ENCODE results near the gene LRCH4.

Gene LRCH4

GRCh38 chr7:100576384-100576993, 9.4 kb downstream of the LRCH4 start:
- Histone ChIP-seq H3K79me2 (ENCODE audit: control insufficient read depth, insufficient read depth, low read length) (no peaks in the 10 kb centered on the region), H3K79me1 (ENCODE audit: low read length) (peaks cover 2% of the 10 kb centered on the region), H3K4me2 (ENCODE audit: low read length) (no peak overlapping the region), H3K9ac (ENCODE audit: low read length) (no peak overlapping the region), H3K18ac (ENCODE audit: low read length) (no peak overlapping the region), H3K56ac (ENCODE audit: low read length) (no peak overlapping the region), H3K27me3 (ENCODE audit: insufficient read depth, low read length, poor library complexity) (no peaks in the 10 kb centered on the region), H4K8ac (ENCODE audit: low read depth, low read length) (no peak overlapping the region), H3K27ac (ENCODE audit: low read depth, low read length) (no peak overlapping the region), H3K4me3 (ENCODE audit: low read length) (no peak overlapping the region), H2BK120ac (ENCODE audit: low read depth, low read length) (no peak overlapping the region), H3K23ac (ENCODE audit: low read length) (no peak overlapping the region), H3K36me3 (ENCODE audit: control insufficient read depth, insufficient read depth, low read length) (peaks cover 6% of the 10 kb centered on the region), H4K5ac (ENCODE audit: low read length) (no peak overlapping the region), H3K4ac (ENCODE audit: low read depth, low read length) (no peak overlapping the region), H2BK5ac (ENCODE audit: low read length) (no peak overlapping the region), H3K4me1 (ENCODE audit: control insufficient read depth, low read depth, low read length) (peaks cover 4% of the 10 kb centered on the region), H2AK5ac (ENCODE audit: low read length) (no peak overlapping the region), H2BK15ac (replicated peaks; ENCODE audit: low read depth) (no peak overlapping the region)
- DNase-seq: no peak
- WGBS (ENCODE audit: extremely low coverage, insufficient coverage, low lambda C conversion rate): no CpG with 5 or more reads among the region's 13 CpGs

DNA sequence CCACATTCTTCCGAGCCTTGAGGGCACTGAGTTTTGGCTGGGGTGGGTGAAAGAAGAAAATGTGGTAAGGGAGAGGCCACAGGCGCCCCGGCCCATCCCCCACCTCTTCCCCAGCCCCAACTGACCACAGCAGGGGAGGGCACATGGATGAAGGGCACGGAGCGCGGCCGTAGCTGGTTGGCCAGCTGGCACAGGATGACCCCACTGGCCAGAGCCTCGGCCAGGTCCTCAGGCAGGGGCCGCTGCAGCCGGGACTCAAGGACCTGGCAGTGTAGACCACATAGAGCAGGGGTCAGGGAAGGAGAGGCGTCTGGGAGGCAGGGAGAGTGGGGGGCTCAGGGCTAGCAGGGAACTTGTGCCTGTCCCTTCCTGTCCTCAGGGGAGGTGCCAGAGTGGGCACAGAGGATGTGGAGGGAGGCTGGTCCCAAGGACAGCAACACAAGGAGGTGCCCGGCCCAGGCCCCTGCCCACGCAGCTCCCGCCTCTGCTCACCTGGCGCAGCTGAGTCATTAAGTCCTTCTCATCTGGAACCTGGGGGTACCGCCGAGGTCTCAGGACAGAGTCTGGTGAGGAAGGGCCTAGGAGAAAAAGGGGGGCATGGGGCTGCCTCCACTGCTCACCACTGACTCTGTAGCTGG, 10.1 kb downstream of the LRCH4 start:
- H3K4me3 ChIP-seq (ENCODE audit: low read length): no peak overlapping the region
- H2BK15ac ChIP-seq (replicated peaks; ENCODE audit: low read depth): no peak overlapping the region
- no peak for DNase-seq
- no peaks in the 10 kb centered on the region for H3K27me3 ChIP-seq (ENCODE audit: insufficient read depth, low read length, poor library complexity)
- H3K79me2 ChIP-seq (ENCODE audit: control insufficient read depth, insufficient read depth, low read length): no peaks in the 10 kb centered on the region
- no peak overlapping the region for H3K23ac ChIP-seq (ENCODE audit: low read length)
- peaks cover 3% of the 10 kb centered on the region for H3K36me3 ChIP-seq (ENCODE audit: control insufficient read depth, insufficient read depth, low read length)
- no peak overlapping the region for H3K56ac ChIP-seq (ENCODE audit: low read length)
- no peak overlapping the region for H3K9ac ChIP-seq (ENCODE audit: low read length)
- no peak overlapping the region for H4K5ac ChIP-seq (ENCODE audit: low read length)
- no peak overlapping the region for H3K27ac ChIP-seq (ENCODE audit: low read depth, low read length)
- no peak overlapping the region for H2BK5ac ChIP-seq (ENCODE audit: low read length)
- H2BK120ac ChIP-seq (ENCODE audit: low read depth, low read length): no peak overlapping the region
- no peak overlapping the region for H3K4me2 ChIP-seq (ENCODE audit: low read length)
- no peak overlapping the region for H4K8ac ChIP-seq (ENCODE audit: low read depth, low read length)
- peaks cover 2% of the 10 kb centered on the region for H3K79me1 ChIP-seq (ENCODE audit: low read length)
- H3K4ac ChIP-seq (ENCODE audit: low read depth, low read length): no peak overlapping the region
- no peak overlapping the region for H2AK5ac ChIP-seq (ENCODE audit: low read length)
- H3K4me1 ChIP-seq (ENCODE audit: control insufficient read depth, low read depth, low read length): peaks cover 9% of the 10 kb centered on the region
- WGBS (ENCODE audit: extremely low coverage, insufficient coverage, low lambda C conversion rate): no CpG with 5 or more reads among the region's 17 CpGs
- no peak overlapping the region for H3K18ac ChIP-seq (ENCODE audit: low read length)

DNA sequence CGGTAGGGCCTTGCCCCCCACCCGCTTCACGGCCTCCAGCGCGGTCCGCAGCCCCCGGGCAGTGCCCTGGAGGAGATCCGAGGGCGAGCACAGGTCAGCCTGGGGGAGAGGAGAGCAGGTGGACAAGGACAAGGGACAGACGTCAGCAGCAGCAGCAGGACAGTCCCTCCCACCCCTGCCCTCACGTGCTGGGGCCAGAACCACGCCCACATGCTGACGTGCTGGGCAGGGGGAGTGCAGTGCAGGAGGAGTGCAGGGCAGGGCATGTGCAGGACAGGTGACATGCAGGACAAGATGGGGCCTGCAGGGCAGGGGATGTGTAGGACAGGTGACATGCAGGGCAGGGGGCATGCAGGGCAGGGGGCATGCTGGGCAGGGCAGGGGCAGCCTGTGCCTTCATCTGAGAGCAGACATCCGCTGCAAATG, 10.7 kb downstream of the LRCH4 start:
- Histone ChIP-seq H3K79me1 (ENCODE audit: low read length) (no peaks in the 10 kb centered on the region), H3K4me2 (ENCODE audit: low read length) (no peak overlapping the region), H3K27me3 (ENCODE audit: insufficient read depth, low read length, poor library complexity) (no peaks in the 10 kb centered on the region), H2AK5ac (ENCODE audit: low read length) (no peak overlapping the region), H2BK5ac (ENCODE audit: low read length) (no peak overlapping the region), H4K8ac (ENCODE audit: low read depth, low read length) (no peak overlapping the region), H3K4me3 (ENCODE audit: low read length) (no peak overlapping the region), H3K4me1 (ENCODE audit: control insufficient read depth, low read depth, low read length) (peaks cover 10% of the 10 kb centered on the region), H3K56ac (ENCODE audit: low read length) (no peak overlapping the region), H3K36me3 (ENCODE audit: control insufficient read depth, insufficient read depth, low read length) (no peaks in the 10 kb centered on the region), H3K27ac (ENCODE audit: low read depth, low read length) (no peak overlapping the region), H3K4ac (ENCODE audit: low read depth, low read length) (no peak overlapping the region), H3K9ac (ENCODE audit: low read length) (no peak overlapping the region), H3K79me2 (ENCODE audit: control insufficient read depth, insufficient read depth, low read length) (no peaks in the 10 kb centered on the region), H4K5ac (ENCODE audit: low read length) (no peak overlapping the region), H3K23ac (ENCODE audit: low read length) (no peak overlapping the region), H3K18ac (ENCODE audit: low read length) (no peak overlapping the region), H2BK15ac (replicated peaks; ENCODE audit: low read depth) (no peak overlapping the region), H2BK120ac (ENCODE audit: low read depth, low read length) (no peak overlapping the region)
- DNase-seq: no peak
- WGBS (ENCODE audit: extremely low coverage, insufficient coverage, low lambda C conversion rate): no CpG with 5 or more reads among the region's 14 CpGs

GRCh38 chr7:100574362-100575205, 11.3 kb downstream of the LRCH4 start:
- peaks cover 10% of the 10 kb centered on the region for H3K4me1 ChIP-seq (ENCODE audit: control insufficient read depth, low read depth, low read length)
- no peak overlapping the region for H3K4ac ChIP-seq (ENCODE audit: low read depth, low read length)
- no peak overlapping the region for H2BK120ac ChIP-seq (ENCODE audit: low read depth, low read length)
- H2BK5ac ChIP-seq (ENCODE audit: low read length): no peak overlapping the region
- no peaks in the 10 kb centered on the region for H3K36me3 ChIP-seq (ENCODE audit: control insufficient read depth, insufficient read depth, low read length)
- no peak overlapping the region for H3K23ac ChIP-seq (ENCODE audit: low read length)
- no peak overlapping the region for H3K56ac ChIP-seq (ENCODE audit: low read length)
- no peak for DNase-seq
- no peak overlapping the region for H3K18ac ChIP-seq (ENCODE audit: low read length)
- H4K5ac ChIP-seq (ENCODE audit: low read length): no peak overlapping the region
- no peaks in the 10 kb centered on the region for H3K27me3 ChIP-seq (ENCODE audit: insufficient read depth, low read length, poor library complexity)
- H3K27ac ChIP-seq (ENCODE audit: low read depth, low read length): no peak overlapping the region
- no peak overlapping the region for H3K4me2 ChIP-seq (ENCODE audit: low read length)
- H3K79me1 ChIP-seq (ENCODE audit: low read length): no peaks in the 10 kb centered on the region
- no peak overlapping the region for H3K4me3 ChIP-seq (ENCODE audit: low read length)
- no CpG with 5 or more reads among the region's 44 CpGs for WGBS (ENCODE audit: extremely low coverage, insufficient coverage, low lambda C conversion rate)
- H2BK15ac ChIP-seq (replicated peaks; ENCODE audit: low read depth): no peak overlapping the region
- no peaks in the 10 kb centered on the region for H3K79me2 ChIP-seq (ENCODE audit: control insufficient read depth, insufficient read depth, low read length)
- no peak overlapping the region for H4K8ac ChIP-seq (ENCODE audit: low read depth, low read length)
- no peak overlapping the region for H2AK5ac ChIP-seq (ENCODE audit: low read length)
- no peak overlapping the region for H3K9ac ChIP-seq (ENCODE audit: low read length)

GRCh38 chr7:100573691-100574361, 12.1 kb downstream of the LRCH4 start, which contains the start of gene SAP25:
TSS of gene SAP25 (minus strand) at chr7:100573900. CDS start at chr7:100573742, 158 bp downstream.
- no peak within 1 kb of the TSS for H4K5ac ChIP-seq (ENCODE audit: low read length)
- H3K36me3 ChIP-seq (ENCODE audit: control insufficient read depth, insufficient read depth, low read length): no peaks in the 10 kb centered on the region
- H3K18ac ChIP-seq (ENCODE audit: low read length): no peak within 1 kb of the TSS
- H3K4me1 ChIP-seq (ENCODE audit: control insufficient read depth, low read depth, low read length): peaks cover 10% of the 10 kb centered on the region
- no peaks in the 10 kb centered on the region for H3K79me2 ChIP-seq (ENCODE audit: control insufficient read depth, insufficient read depth, low read length)
- H3K56ac ChIP-seq (ENCODE audit: low read length): no peak within 1 kb of the TSS
- WGBS (ENCODE audit: extremely low coverage, insufficient coverage, low lambda C conversion rate): no CpG with 5 or more reads among the region's 70 CpGs
- no peak within 1 kb of the TSS for H2AK5ac ChIP-seq (ENCODE audit: low read length)
- H2BK15ac ChIP-seq (replicated peaks; ENCODE audit: low read depth): no peak within 1 kb of the TSS
- H4K8ac ChIP-seq (ENCODE audit: low read depth, low read length): no peak within 1 kb of the TSS
- H3K4ac ChIP-seq (ENCODE audit: low read depth, low read length): no peak within 1 kb of the TSS
- no peak within 1 kb of the TSS for H3K4me2 ChIP-seq (ENCODE audit: low read length)
- no peaks in the 10 kb centered on the region for H3K79me1 ChIP-seq (ENCODE audit: low read length)
- H2BK120ac ChIP-seq (ENCODE audit: low read depth, low read length): no peak within 1 kb of the TSS
- H3K23ac ChIP-seq (ENCODE audit: low read length): no peak within 1 kb of the TSS
- H3K9ac ChIP-seq (ENCODE audit: low read length): no peak within 1 kb of the TSS
- no peak within 1 kb of the TSS for H3K4me3 ChIP-seq (ENCODE audit: low read length)
- no peak within 1 kb of the TSS for H3K27ac ChIP-seq (ENCODE audit: low read depth, low read length)
- no peak for DNase-seq
- no peaks in the 10 kb centered on the region for H3K27me3 ChIP-seq (ENCODE audit: insufficient read depth, low read length, poor library complexity)
- H2BK5ac ChIP-seq (ENCODE audit: low read length): no peak within 1 kb of the TSS

Data from mesendoderm (in vitro differentiated cells).